ENCODE results near the gene CXCL6.

CXCL6 gene

DNA sequence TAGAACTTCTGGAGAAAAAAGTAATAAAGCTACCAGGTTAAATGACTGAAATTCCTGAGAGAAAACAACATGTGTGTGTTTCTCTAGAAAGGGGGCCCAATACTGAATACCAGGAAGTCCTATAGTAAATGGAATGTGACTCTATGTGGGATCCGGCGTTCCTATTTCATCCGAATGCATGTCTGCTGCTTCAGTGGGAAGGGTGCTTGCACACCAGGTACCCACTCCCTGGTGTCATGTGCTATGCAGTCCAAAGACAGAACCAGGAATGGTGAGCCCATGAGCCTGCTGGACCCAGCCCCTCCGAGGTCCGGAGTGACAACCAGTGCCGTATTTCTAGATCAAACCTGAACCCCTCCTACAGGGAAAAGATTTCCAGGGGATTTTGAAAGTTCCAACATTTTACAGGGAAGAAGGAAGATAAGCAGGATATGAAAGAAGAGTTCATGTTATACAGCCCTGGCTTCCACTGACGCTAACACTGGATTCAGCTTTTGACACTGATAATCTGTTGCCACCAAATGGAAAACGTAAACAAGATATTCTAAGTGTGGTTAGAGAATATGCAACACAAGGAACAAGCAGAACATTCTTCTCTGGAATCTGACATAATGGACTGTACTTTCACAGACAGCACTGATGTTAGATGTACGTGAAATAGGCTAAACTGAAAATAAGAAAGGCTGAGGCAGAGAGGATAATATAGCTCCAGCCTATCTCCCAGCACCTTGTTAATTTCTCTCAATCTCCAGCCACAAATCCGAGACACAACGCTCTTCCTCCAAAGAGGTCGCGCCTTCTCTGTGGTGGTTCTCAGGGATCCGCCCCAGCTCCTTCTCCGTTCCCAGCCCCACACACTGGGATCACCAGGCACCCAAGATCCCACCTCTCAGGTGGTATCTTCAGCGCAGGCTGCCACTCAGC lies 32.0 kb downstream of the CXCL6 start:
- DNase-seq, result no peak

GRCh38 chr4:73869130-73870055 lies 32.9 kb downstream of the CXCL6 start, which contains the start of gene CXCL1:
TSS of gene CXCL1 (plus strand) at chr4:73869393. CDS start at chr4:73869471, 78 bp downstream.
- DNase-seq, result no peak

GRCh38 chr4:73870260-73870659 lies 33.8 kb downstream of the CXCL6 start:
- DNase-seq, result no peak

DNA sequence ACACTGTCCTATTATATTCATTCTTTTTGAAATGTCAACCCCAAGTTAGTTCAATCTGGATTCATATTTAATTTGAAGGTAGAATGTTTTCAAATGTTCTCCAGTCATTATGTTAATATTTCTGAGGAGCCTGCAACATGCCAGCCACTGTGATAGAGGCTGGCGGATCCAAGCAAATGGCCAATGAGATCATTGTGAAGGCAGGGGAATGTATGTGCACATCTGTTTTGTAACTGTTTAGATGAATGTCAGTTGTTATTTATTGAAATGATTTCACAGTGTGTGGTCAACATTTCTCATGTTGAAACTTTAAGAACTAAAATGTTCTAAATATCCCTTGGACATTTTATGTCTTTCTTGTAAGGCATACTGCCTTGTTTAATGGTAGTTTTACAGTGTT lies 34.3 kb downstream of the CXCL6 start:
- DNase-seq, result no peak

GRCh38 chr4:73871511-73872310 lies 35.2 kb downstream of the CXCL6 start:
- DNase-seq, result no peak

- DNase-seq, result no peak
These were observed 36.0 kb downstream of the CXCL6 start for GRCh38 chr4:73872316-73873108.

- no peak for DNase-seq
These were observed 37.9 kb downstream of the CXCL6 start for GRCh38 chr4:73874386-73874785.

- no peak for DNase-seq
These were observed 38.9 kb downstream of the CXCL6 start for GRCh38 chr4:73875401-73875800.

DNA sequence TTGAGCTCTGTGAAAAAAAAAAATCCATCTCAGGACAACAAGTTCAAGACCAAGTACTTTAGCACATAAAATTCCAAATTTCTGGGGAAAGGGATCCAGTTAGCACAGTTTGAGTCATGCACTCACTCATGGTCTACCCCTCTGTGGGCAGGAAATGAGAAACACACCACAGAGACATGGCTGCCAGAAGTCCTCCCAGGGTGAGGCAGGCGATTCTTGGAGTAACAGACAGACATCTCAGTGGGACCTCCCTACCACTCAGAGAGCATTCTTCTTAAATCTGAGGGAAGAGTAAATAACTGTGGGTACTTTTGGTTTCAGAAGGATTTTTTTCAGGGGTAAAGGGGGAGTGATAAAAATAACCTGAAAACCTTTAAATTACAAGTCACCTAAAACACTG lies 46.8 kb downstream of the CXCL6 start:
- no peak for DNase-seq

GRCh38 chr4:73885574-73886267 lies 49.2 kb downstream of the CXCL6 start:
- DNase-seq, result no peak

Measured in stimulated activated CD8-positive, alpha-beta memory T cell treated with anti-CD3 and anti-CD28 coated beads, Interleukin-4, amount 100 ng/mL, for 48 hours (primary cell).